Measurements from ENCODE around the gene COL4A1.

COL4A1 gene

GRCh38 chr13:110248449-110249143 lies 58.4 kb downstream of the COL4A1 start:
- TF ChIP-seq TAF1 (IDR thresholded peaks at IDR 0.05; ENCODE audit: borderline replicate concordance, insufficient read depth, low read length) (no peak), POLR2AphosphoS5 (IDR thresholded peaks at IDR 0.05; ENCODE audit: low read depth, low read length) (no peak), SIN3A (IDR thresholded peaks at IDR 0.05; ENCODE audit: borderline replicate concordance, insufficient read depth, low read length) (no peak), REST (IDR thresholded peaks at IDR 0.05; ENCODE audit: insufficient read depth in 1 of 2, low read depth in 2 of 2, low read length in 2 of 2) (no peak), FOXP2 (optimal IDR thresholded peaks at IDR 0.05; ENCODE audit: borderline replicate concordance, extremely low read depth, extremely low read length, insufficient read depth) (no peak)

GRCh38 chr13:110246530-110246929 lies 60.4 kb downstream of the COL4A1 start:
- TF ChIP-seq REST (IDR thresholded peaks at IDR 0.05; ENCODE audit: insufficient read depth in 1 of 2, low read depth in 2 of 2, low read length in 2 of 2) (no peak), FOXP2 (optimal IDR thresholded peaks at IDR 0.05; ENCODE audit: borderline replicate concordance, extremely low read depth, extremely low read length, insufficient read depth) (no peak), SIN3A (IDR thresholded peaks at IDR 0.05; ENCODE audit: borderline replicate concordance, insufficient read depth, low read length) (no peak), TAF1 (IDR thresholded peaks at IDR 0.05; ENCODE audit: borderline replicate concordance, insufficient read depth, low read length) (no peak), POLR2AphosphoS5 (IDR thresholded peaks at IDR 0.05; ENCODE audit: low read depth, low read length) (no peak)

GRCh38 chr13:110245416-110245899 lies 61.5 kb downstream of the COL4A1 start:
- no peak for TF ChIP-seq FOXP2 (optimal IDR thresholded peaks at IDR 0.05; ENCODE audit: borderline replicate concordance, extremely low read depth, extremely low read length, insufficient read depth)
- no peak for TF ChIP-seq SIN3A (IDR thresholded peaks at IDR 0.05; ENCODE audit: borderline replicate concordance, insufficient read depth, low read length)
- no peak for TF ChIP-seq REST (IDR thresholded peaks at IDR 0.05; ENCODE audit: insufficient read depth in 1 of 2, low read depth in 2 of 2, low read length in 2 of 2)
- no peak for TF ChIP-seq TAF1 (IDR thresholded peaks at IDR 0.05; ENCODE audit: borderline replicate concordance, insufficient read depth, low read length)
- TF ChIP-seq POLR2AphosphoS5 (IDR thresholded peaks at IDR 0.05; ENCODE audit: low read depth, low read length), result no peak

GRCh38 chr13:110244976-110245375 lies 62.0 kb downstream of the COL4A1 start:
- no peak for TF ChIP-seq TAF1 (IDR thresholded peaks at IDR 0.05; ENCODE audit: borderline replicate concordance, insufficient read depth, low read length)

GRCh38 chr13:110244071-110244830 lies 62.7 kb downstream of the COL4A1 start:
- TF ChIP-seq TAF1 (IDR thresholded peaks at IDR 0.05; ENCODE audit: borderline replicate concordance, insufficient read depth, low read length), result no peak
- no peak for TF ChIP-seq POLR2AphosphoS5 (IDR thresholded peaks at IDR 0.05; ENCODE audit: low read depth, low read length)

- TF ChIP-seq SIN3A (IDR thresholded peaks at IDR 0.05; ENCODE audit: borderline replicate concordance, insufficient read depth, low read length) (no peak), REST (IDR thresholded peaks at IDR 0.05; ENCODE audit: insufficient read depth in 1 of 2, low read depth in 2 of 2, low read length in 2 of 2) (no peak), FOXP2 (optimal IDR thresholded peaks at IDR 0.05; ENCODE audit: borderline replicate concordance, extremely low read depth, extremely low read length, insufficient read depth) (no peak), POLR2AphosphoS5 (IDR thresholded peaks at IDR 0.05; ENCODE audit: low read depth, low read length) (no peak), TAF1 (IDR thresholded peaks at IDR 0.05; ENCODE audit: borderline replicate concordance, insufficient read depth, low read length) (no peak)
These were observed 64.3 kb downstream of the COL4A1 start for GRCh38 chr13:110242615-110243014.
